Hematopoietic multipotent progenitor cell treated with erythropoietin and hydrocortisone succinate and interleukin-3 and kit ligand, for 15 days (in vitro differentiated cells): ENCODE data around the gene RARB.

Experiments
- DNase-seq: peaks from one replicate; pipeline ENCODE4 v3.0.0-alpha.2; 2015; ENCODE audit warnings: low spot score

RARB gene

DNA sequence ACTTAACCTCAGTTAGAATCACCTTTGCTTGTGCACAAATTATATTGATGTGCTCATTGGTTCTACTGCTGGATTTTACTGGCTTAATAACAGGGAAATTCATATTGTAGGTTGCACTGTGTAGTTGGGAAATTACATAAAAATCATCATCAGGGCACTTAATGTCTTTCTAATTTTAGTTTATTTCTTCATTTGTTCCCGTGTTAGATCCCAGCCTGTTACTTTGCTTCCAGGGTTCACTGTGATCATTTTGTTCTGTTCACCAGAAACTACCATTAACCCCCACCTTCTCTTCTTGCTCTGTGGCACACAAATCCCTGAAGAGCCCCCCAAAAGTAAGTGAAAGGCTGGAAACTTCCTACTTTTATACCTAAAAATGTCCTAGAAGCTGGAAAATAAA is 80.4 kb downstream of the RARB start:
- DNase-seq = no peak

DNA sequence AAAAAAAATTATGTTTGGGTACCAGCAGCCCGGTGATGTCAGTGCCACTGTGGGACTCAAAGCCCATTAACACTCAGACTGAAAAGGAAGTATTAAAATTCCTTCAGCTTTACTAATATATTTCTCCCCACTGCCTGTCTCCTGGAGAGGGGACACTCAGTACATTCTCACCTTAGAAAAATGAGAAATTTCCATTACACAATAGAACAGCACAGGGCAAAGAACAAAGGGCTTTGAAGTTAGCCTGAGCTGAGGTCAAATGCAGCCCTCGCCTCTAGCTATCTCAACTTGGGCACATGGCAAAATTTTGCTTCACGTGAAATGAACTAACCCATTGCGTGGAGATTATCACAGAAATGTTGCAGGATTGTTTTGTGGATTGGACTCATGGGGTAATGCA is 80.8 kb downstream of the RARB start:
- no peak for DNase-seq

- no peak for DNase-seq
Measured at GRCh38 chr3:25510797-25511196, 82.7 kb downstream of the RARB start.

- DNase-seq = no peak
Measured at GRCh38 chr3:25511972-25512721, 84.1 kb downstream of the RARB start.

- no peak for DNase-seq
Measured at GRCh38 chr3:25513642-25514266, 85.7 kb downstream of the RARB start.

GRCh38 chr3:25515171-25515570 is 87.1 kb downstream of the RARB start:
- no peak for DNase-seq

- DNase-seq = no peak
Measured at GRCh38 chr3:25520926-25521559, 93.0 kb downstream of the RARB start.

DNA sequence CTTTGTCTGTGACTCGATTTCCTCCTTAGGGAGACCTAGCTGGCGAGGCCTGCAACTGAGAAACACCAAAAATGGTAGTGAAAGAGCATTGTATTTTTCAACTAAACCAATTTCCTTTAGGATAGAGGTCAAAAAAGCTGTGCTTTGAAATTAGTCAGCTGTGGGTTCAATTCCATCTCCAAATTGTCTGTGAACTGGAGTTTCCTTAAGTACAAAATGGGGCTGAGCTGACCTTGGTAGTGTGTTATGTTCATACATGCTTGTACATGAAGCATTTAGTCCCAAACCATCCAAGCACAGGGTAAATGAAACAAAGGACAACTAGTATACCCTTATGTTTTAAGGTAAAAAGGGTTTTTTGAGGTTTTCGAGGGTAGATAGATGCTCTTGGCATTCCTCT is 99.3 kb downstream of the RARB start:
- DNase-seq = no peak

DNA sequence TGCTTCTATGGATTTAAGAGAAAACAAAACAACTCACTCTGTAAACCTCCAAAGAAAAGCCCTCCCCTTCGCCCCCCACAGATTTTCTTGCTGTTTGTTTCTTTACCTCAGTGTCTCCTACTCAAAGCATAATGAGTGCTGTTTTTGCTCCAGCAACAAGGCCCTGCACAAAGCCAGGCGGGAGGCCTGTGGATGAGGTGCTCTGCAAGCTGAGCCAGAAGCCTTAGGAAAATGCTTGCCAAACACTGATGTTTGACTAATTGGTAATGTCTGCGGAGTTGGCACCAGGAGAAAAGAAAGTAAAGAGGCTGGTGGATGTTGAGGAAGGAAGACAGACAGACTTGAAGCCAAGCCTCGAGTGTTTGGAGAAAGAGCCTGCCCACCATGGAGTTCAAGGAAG is 99.7 kb downstream of the RARB start:
- no peak for DNase-seq

DNA sequence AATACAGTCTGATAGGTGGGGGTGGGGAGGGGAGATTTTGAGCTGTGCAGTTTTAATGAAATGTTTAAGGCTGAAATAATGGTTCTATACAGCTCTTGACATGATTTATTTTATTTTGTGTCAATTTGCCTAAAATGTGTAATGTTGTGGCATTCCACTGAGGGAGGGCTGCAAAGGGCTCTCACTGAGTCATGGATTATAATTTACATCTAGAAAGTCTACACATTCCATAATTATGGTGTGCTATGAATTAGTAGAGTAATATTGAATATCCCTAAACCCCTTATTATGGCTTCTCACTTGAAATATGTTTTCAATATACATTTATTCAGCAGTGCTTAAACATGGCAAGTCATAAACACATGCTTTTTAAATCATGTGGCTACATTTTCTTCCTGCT is 103.9 kb downstream of the RARB start:
- DNase-seq = no peak

- DNase-seq = peak; percentile 47
Measured at GRCh38 chr3:25532431-25533162, 104.5 kb downstream of the RARB start.

DNA sequence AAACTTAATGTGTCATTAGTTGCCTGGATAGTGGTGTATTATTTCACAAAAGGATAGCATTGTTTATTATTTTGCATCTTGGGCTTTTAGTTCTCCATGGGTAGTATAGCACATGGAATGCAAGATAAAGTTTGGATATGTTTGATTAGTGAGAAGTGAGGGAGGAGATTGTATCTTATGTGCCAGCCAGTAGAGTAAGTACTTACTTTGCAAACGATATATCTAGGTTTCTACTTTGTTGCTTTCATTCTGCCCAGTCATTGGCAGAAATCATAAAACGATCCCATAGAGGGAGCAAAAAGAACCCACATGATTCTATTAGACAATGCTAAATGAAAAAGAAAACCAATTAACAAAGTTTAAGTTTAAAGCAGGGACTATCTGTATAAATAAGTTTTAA is 105.3 kb downstream of the RARB start:
- DNase-seq = no peak

GRCh38 chr3:25534007-25534406 is 105.9 kb downstream of the RARB start:
- DNase-seq = no peak

GRCh38 chr3:25536521-25537391 is 108.7 kb downstream of the RARB start:
- DNase-seq = no peak

DNA sequence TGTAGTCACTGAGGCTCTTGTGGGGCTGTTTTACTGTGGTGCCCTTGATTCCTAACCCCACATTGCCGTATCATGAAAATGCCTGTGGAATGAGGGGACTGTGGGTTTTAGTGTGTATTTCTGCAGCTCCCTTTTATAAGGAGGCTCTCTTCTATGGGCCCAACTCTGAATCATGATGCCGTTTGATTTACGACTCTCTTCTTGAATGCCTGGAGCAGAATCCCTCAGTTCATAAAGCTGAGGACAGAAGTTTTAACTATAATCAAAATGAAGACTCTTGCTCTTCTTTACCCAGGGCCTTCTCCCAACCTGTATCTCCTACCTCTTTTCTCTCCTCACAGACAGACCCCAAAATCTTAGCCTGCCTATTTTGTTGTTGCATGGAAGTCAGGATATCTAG is 109.5 kb downstream of the RARB start:
- DNase-seq = no peak

GRCh38 chr3:25540273-25540672 is 112.2 kb downstream of the RARB start:
- DNase-seq = no peak

DNA sequence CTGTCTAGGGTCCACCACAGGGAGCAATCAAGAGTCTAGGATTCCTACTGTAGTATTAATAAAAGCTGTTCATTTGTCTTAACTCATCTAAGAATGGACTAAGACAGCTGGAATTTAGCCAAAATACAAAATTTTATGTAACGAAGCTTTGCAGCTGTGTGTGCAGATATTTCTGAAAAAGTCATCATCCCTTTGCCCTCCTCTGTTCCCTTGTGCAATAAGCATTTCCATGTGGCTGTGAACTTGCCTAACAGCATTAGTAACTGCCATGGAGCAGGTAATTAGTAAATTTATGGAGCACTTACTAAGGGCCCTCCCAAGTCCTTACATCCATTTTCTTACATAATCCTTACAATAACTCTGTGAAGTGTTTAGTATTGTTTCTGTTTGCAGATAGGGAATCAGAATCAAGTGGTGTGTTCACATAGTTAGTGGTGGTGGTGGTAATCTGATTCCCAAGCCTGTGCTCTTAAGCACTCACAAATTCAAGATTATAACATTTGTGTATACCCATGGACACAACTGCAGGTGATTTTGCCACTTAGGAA is 114.5 kb downstream of the RARB start:
- DNase-seq = no peak

GRCh38 chr3:25547103-25547502 is 119.0 kb downstream of the RARB start:
- DNase-seq = no peak

- DNase-seq = no peak
Measured at GRCh38 chr3:25547943-25548674, 120.0 kb downstream of the RARB start.

DNA sequence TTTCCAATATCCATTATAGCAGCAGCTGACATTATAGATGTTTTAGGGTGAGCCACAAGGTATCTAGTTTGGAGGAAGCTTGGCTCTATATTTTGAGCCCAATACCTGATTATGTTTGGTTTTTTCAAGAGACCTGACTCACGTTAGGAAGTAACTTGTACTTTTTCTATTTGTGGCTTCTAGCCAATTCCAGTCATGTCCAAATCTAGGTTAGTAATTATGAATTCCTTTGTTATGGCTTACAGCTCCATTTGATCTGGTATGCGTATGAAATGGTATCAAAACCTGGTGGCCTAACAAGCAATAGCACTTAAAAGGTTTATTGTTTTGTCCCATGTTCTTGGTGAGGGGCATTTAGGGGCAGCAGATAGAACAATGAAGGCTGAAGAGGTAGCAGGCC is 120.8 kb downstream of the RARB start:
- DNase-seq = no peak

DNA sequence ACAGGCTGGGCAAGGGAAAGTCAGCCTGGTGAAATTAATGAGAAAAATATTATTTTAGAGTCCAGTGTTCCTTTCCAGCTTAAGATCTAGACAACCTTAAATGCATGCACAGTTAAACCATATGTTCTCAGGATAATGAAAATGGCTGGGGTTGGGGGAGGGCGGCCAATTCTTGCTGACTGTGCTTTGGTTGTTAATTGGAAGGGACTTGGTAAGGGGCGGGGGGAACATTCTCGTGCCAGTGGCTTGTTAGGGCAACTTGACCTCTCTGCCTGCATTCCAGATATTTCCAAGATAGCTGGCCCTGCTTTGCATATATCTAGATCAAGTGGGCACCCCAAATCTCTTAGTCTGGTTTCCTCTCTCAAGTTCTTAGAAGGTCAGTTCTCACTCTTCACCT is 124.2 kb downstream of the RARB start:
- DNase-seq = no peak
